PC-9 (cell line): ENCODE data around the gene RUSC1.

ENCODE experiments used
- EZH2 ChIP-seq: fragments of 200-600 bp; sonication (generic); IDR thresholded peaks from 2 replicates; pipeline ENCODE4 v1.8.0; 2017; ENCODE audit warnings: antibody characterized with exemption, low read depth
- TF ChIP-seq, protein P1 (sequence below): fragments of 200-600 bp; sonication (generic); conservative IDR thresholded peaks from 2 replicates; pipeline ENCODE4 v1.6.1; 2017; ENCODE audit warnings: mixed run types, antibody characterized with exemption, mild to moderate bottlenecking, moderate library complexity

DNA sequence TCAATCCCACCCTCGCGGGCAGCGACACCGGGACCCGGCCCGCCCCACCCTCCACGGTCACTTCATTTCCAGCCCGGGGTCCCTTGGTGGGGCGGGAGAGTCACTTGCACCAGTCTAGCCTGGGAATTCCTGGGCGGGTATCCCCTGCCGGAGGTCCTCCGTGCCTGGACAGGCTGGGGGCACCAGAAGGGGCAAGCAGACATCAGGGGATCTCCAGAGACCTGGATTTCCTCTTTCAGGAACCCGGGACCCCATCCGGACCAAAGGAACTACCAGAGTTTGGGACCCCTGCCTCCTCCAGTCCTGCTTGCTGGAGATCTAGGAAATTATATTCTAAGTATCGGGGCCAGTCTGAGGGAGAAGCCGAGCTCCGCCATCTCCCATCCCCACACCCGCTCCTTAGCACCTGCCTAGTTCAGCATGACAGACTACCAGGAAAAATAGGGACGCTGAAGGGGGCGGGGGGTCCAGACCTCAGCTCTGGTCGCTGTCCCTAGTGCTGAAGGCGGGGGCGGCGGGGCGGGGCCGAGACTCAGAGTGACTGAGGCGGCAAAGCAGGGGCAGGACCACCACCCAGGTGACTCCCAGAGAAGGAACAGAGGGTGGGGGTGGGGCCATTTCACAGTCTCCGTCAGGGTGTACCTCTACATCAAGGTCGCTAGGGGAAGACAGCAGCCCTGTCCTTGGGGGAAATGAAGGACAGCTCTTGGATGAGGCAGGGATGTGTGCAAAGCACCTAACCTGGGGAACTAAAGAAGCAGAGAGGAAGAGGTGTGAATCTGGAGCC lies 42.6 kb upstream of the RUSC1 start:
- TF ChIP-seq, protein P1, sequence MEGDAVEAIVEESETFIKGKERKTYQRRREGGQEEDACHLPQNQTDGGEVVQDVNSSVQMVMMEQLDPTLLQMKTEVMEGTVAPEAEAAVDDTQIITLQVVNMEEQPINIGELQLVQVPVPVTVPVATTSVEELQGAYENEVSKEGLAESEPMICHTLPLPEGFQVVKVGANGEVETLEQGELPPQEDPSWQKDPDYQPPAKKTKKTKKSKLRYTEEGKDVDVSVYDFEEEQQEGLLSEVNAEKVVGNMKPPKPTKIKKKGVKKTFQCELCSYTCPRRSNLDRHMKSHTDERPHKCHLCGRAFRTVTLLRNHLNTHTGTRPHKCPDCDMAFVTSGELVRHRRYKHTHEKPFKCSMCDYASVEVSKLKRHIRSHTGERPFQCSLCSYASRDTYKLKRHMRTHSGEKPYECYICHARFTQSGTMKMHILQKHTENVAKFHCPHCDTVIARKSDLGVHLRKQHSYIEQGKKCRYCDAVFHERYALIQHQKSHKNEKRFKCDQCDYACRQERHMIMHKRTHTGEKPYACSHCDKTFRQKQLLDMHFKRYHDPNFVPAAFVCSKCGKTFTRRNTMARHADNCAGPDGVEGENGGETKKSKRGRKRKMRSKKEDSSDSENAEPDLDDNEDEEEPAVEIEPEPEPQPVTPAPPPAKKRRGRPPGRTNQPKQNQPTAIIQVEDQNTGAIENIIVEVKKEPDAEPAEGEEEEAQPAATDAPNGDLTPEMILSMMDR = peak; percentile 54; the same call in 1 of the 2 replicates
- no peak for TF ChIP-seq EZH2
